ENCODE measurements around the gene WDR74.

WDR74 gene

GRCh38 chr11:62806611-62807121 is 32.7 kb downstream of the WDR74 start:
- Histone ChIP-seq H3K4me3 (ENCODE audit: low read length) (peak overlapping the region; percentile 79), H3K4me1 (ENCODE audit: low read length) (peaks cover 34% of the 10 kb centered on the region), H3K27ac (ENCODE audit: low read length) (peak overlapping the region; percentile 65), H3K9me3 (ENCODE audit: insufficient read depth, low read length) (no peaks in the 10 kb centered on the region), H3K79me2 (ENCODE audit: low read length) (peaks cover 29% of the 10 kb centered on the region), H3K36me3 (replicated peaks; ENCODE audit: low read depth, low read length) (peaks cover 21% of the 10 kb centered on the region), H2AFZ (ENCODE audit: low read depth, low read length) (no peak overlapping the region), H3K9ac (ENCODE audit: low read length) (peak overlapping the region; percentile 82), H3K4me2 (ENCODE audit: low read length) (peak overlapping the region; percentile 90), H4K20me1 (ENCODE audit: insufficient read depth, low read length) (peaks cover 12% of the 10 kb centered on the region), H3K27me3 (ENCODE audit: low read depth, low read length) (no peaks in the 10 kb centered on the region)
- TF ChIP-seq CTCF (IDR thresholded peaks at IDR 0.05; ENCODE audit: low read depth, low read length): no peak
- TF ChIP-seq EZH2phosphoT487 (IDR thresholded peaks at IDR 0.05; ENCODE audit: low read depth): no peak

- no peaks in the 10 kb centered on the region for H3K27me3 ChIP-seq (ENCODE audit: low read depth, low read length)
- H3K9me3 ChIP-seq (ENCODE audit: insufficient read depth, low read length): no peaks in the 10 kb centered on the region
- TF ChIP-seq CTCF (IDR thresholded peaks at IDR 0.05; ENCODE audit: low read depth, low read length) (no peak), EZH2phosphoT487 (IDR thresholded peaks at IDR 0.05; ENCODE audit: low read depth) (no peak)
- peak overlapping the region; percentile 33; the same call in 1 of the 2 replicates for H2AFZ ChIP-seq (ENCODE audit: low read depth, low read length)
- H3K4me2 ChIP-seq (ENCODE audit: low read length): peak overlapping the region; percentile 90
- H3K36me3 ChIP-seq (replicated peaks; ENCODE audit: low read depth, low read length): peaks cover 28% of the 10 kb centered on the region
- peak overlapping the region; percentile 65 for H3K27ac ChIP-seq (ENCODE audit: low read length)
- peaks cover 12% of the 10 kb centered on the region for H4K20me1 ChIP-seq (ENCODE audit: insufficient read depth, low read length)
- H3K4me1 ChIP-seq (ENCODE audit: low read length): peaks cover 35% of the 10 kb centered on the region
- peak overlapping the region; percentile 79 for H3K4me3 ChIP-seq (ENCODE audit: low read length)
- peaks cover 29% of the 10 kb centered on the region for H3K79me2 ChIP-seq (ENCODE audit: low read length)
- peak overlapping the region; percentile 82 for H3K9ac ChIP-seq (ENCODE audit: low read length)
These were observed 33.4 kb downstream of the WDR74 start for GRCh38 chr11:62805961-62806441.

- no peaks in the 10 kb centered on the region for H3K27me3 ChIP-seq (ENCODE audit: low read depth, low read length)
- peaks cover 32% of the 10 kb centered on the region for H3K36me3 ChIP-seq (replicated peaks; ENCODE audit: low read depth, low read length)
- peak within 1 kb of the TSS; percentile 91 for H3K4me2 ChIP-seq (ENCODE audit: low read length)
- TF ChIP-seq EZH2phosphoT487 (IDR thresholded peaks at IDR 0.05; ENCODE audit: low read depth): no peak
- no peak for TF ChIP-seq CTCF (IDR thresholded peaks at IDR 0.05; ENCODE audit: low read depth, low read length)
- H3K27ac ChIP-seq (ENCODE audit: low read length): peak within 1 kb of the TSS; percentile 65
- no peaks in the 10 kb centered on the region for H3K9me3 ChIP-seq (ENCODE audit: insufficient read depth, low read length)
- peaks cover 29% of the 10 kb centered on the region for H3K79me2 ChIP-seq (ENCODE audit: low read length)
- H2AFZ ChIP-seq (ENCODE audit: low read depth, low read length): peak within 1 kb of the TSS; percentile 33; the same call in 1 of the 2 replicates
- H3K9ac ChIP-seq (ENCODE audit: low read length): peak within 1 kb of the TSS; percentile 89
- peak within 1 kb of the TSS; percentile 79 for H3K4me3 ChIP-seq (ENCODE audit: low read length)
- peaks cover 12% of the 10 kb centered on the region for H4K20me1 ChIP-seq (ENCODE audit: insufficient read depth, low read length)
- peaks cover 35% of the 10 kb centered on the region for H3K4me1 ChIP-seq (ENCODE audit: low read length)
These were observed 34.1 kb downstream of the WDR74 start, which contains the start of gene NXF1 for GRCh38 chr11:62805076-62805892. Gene NXF1 (minus strand): TSS chr11:62805440. CDS start chr11:62805356, 84 bp downstream.

Data from OCI-LY3 (cell line).